Activated CD4-positive, CD25-positive, alpha-beta regulatory T cell (primary cell): ENCODE data around the gene PLEKHG3.
"Not testable (repeated sequence)": the region's sequence is repeated elsewhere in the genome, so short reads cannot be mapped to it uniquely, and the experiment has no call there.

Experiments used
- DNase-seq, 4 experiments: peaks; one replicate each; lab custom pipeline; 2025; lab: John Stamatoyannopoulos, UW

The PLEKHG3 gene

GRCh38 chr14:64688031-64688430 is 16.2 kb upstream of the PLEKHG3 start:
- no peak for DNase-seq

DNA sequence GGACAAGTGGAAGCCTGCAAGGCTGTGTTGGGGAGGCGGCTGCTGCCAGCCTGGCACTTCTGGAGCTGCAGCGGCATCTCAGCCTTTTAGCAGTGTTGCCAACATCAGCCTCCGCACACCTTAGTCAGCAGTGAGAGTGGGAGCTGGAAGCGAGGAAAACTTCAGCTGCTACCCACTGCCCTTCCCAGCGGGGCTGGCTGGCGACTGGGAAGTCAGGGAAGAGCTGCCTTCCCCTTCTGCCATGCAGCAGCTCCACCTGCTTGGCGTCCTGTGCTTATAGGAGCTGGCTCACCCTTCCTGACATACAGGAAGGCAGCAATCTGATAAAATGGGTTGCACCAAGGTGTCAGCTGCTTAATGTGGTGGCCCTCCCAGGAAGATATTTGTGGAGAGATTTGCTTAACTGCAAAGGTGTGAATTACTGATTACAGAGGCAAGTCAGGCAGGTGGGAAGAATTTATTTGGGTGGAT is 15.4 kb upstream of the PLEKHG3 start:
- DNase-seq = no peak

DNA sequence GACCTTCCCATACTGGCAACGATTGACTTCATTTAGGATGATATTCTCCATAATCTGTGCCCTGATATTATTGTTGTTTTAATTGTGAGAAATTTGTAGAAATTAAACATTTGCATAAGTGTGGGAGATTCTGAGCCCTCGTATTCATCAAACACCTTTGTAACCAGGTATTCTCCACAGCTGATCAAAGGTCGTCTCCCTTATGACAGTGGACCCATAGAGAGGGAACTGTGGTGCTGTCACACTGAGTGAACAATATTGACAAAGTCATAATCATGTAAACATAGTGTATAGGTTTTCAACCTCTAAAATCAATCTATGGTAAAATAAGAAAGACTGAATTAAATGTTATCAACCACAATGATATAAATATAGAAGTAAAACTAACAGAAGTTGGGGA is 14.9 kb upstream of the PLEKHG3 start:
- no peak for DNase-seq

GRCh38 chr14:64690607-64691006 is 13.6 kb upstream of the PLEKHG3 start:
- not testable (repeated sequence) for DNase-seq

- DNase-seq = no peak
These were observed 12.8 kb upstream of the PLEKHG3 start for GRCh38 chr14:64691376-64691775.

DNA sequence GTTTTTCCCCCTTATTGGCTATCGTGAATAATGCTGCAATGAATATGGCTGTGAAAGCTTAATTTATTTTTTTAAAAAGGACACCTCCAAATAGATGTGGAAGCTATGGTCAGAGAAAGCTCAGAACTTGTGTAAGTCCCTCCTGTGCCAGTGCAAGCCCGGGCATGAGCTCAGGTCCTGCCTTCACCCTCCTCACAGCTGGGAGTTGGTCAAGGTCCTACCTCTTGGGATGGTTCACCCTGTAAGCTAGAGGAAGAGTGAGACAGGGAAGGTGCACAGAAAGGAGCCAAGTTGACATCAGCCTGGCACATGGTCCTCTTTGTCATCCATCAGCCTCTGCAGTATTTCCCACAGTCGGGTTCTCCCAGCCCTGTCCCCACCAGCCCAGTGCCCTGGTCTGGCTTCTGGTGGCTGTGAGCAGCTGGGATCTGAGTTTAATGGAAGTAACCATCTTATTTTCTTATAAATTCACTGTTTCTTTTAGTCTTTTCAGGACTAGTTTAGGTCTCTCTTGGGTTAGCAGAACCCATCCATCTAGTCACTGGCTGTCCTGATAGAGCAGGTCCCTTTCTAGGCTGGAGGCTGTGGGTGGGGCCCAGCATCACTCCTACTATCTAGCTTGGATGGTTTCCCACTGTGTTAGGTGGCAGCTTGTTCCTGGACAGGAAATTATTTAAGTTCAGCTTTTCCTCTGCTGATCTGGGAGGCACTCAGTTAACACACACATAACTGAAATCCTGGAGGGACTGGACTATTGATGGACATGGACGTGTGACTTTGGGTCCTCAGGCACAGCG is 11.8 kb upstream of the PLEKHG3 start:
- no peak for DNase-seq

GRCh38 chr14:64692986-64693809 is 11.0 kb upstream of the PLEKHG3 start:
- no peak for DNase-seq

DNA sequence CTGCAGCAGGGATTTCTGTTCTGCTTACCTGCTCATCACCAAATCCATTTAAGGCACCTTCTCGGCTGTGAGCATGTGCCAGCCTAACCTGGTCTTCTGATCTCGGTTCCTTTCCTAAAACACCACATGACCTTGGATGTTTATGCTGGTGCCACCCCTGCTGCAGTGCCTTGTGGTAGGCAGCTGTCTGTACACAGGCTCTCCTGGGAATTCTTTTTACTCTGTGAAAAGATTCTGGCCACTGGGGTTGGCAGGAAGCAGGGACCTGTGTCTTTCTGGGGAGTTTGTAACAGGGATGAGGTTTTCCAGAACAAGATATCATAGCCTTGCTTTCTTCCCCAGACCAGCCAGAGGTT is 10.4 kb upstream of the PLEKHG3 start:
- DNase-seq = no peak

DNA sequence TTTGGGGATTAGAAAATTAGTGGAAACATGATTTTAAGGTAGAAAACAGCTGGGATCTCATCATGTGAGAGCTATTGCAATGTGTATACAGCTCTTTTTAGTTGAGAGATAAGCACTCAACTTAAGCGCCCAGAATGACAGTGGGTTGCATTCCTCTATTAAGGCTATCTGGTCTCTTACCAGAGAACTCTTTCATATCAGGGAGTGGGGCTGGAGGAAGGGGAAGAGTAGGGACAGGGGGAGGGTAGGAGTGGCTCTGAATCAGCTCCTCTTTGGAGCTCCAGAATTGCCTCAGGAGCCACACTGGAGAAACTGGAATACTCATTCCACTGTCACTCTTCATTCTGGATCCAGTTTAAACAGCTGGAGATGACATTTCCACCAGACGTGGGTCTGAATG is 9.2 kb upstream of the PLEKHG3 start:
- no peak for DNase-seq

DNA sequence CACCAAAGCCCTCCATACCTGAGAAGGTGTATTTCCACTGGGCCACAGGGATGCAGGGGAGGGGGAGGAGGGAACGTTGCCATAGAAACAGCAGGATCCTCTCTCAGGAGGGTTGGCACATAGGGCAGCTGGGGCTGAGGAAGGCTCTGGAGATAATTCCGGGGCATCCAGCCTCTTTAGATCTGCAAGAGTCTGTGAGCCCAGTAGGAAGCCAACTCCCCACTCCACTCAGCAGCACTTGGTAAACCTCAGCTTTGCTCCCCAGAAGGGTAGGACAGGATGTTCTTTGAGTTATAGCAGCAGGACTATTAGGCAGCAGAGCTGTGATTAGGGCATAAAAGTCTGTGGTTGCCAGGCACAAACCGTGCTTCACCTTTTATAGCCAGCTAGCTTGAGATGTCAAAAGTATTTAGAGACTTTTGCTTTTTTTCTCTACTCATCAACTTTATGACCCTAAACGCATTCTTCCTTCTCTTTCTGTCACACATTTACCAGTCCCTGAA is 7.8 kb upstream of the PLEKHG3 start:
- DNase-seq = no peak

GRCh38 chr14:64698903-64699302 is 5.3 kb upstream of the PLEKHG3 start:
- DNase-seq = no peak

DNA sequence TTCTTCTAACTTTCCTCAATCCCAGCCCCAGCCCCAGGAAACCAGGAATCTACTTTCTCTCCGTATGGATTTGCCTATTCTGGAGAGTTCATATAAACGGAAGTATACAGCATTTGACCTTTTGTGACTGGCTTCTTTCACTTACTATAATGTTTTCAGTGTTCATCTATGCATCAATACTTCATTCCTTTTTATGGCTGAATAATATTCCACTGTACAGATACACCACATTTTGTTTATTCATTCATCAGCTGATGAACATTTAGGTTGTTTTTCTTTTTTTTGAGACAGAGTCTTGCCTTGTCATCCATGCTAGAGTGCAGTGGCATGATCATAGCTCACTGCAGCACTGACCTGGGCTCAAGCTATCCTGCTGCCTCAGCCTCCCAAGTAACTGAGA is 3.9 kb upstream of the PLEKHG3 start:
- DNase-seq = no peak

DNA sequence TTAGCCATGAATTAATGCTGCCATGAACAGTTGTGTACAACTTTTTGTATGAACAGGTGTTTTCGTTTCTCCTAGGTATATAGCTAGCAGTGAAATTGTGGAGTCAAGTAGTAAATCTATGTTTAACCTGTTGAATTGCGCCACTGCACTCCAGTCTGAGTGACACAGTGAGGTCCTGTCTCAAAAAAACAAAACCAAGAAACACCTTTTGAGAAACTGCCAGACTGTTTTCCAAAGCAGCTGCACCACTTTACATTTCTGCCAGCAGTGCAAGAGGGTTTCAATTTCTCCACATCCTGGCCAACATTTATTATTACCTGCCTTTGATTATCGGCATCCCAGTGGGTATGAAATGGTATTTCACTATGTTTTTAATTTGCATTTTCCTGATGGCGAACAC is 3.3 kb upstream of the PLEKHG3 start:
- DNase-seq = no peak

GRCh38 chr14:64701660-64702059 is 2.6 kb upstream of the PLEKHG3 start:
- DNase-seq = no peak

GRCh38 chr14:64702493-64703394 is 1.5 kb upstream of the PLEKHG3 start:
- DNase-seq = no peak

DNA sequence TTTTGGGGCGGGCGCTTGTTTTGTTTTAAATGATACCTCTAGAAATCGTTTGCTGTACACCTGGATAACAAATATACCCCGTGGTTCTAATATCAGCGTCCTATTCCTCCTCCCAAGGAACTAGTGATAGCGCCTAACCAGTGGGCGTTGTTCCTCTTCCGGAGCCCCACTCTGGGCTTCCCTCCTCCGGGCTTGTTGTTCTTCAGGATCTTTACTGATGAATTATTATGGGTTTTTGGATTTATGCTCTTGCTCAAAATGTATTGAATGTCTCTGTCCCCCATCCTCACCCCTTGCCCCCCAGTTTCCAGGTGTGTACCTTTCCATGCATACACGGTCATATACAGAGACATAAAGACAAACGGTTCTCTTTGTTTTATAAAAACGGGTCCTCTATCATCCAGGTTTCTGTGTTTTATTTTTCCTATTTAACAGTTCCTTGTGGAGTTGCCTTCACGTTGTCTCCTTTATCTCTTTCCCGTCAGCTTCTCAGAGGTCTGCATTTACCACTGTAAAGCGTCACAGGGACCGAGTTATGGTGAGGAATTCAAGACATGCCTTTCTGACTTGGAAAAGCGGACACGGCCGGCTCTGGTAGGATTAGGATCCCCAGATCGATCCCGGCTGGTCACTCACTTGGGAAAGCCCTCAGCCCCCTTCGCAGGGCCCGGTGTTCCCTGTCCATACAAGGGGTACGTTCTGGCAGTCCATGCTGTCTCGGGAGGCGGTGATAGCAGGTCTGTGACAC is 655 bp upstream of the PLEKHG3 start:
- DNase-seq = no peak

- DNase-seq = no peak
These were observed 638 bp downstream of the PLEKHG3 start for GRCh38 chr14:64704743-64705380.

- DNase-seq = no peak
These were observed 1.3 kb downstream of the PLEKHG3 start for GRCh38 chr14:64705381-64706118.

DNA sequence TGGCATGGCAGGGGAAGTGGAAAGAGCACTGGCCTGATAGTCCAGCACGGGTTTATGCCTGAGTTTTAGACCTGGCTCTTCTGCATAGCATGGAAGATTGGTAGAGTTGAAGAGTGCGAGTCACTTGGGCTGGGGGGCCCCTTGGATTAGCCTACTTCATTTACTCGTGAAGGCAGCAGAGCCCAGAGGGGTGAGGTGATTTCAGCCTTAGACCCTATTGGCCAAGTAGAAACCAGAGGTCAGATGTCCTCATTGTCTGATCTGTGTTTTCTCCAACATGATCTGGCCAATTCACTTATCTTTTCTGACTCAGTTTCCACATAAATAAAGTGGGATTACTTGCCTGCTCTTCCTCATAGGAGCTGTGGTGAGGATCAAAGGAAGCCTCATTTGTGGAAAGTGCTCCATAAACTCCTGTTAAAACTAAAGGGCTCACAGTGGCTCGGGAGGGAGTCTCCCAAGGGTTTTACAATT is 1.9 kb downstream of the PLEKHG3 start:
- no peak for DNase-seq

GRCh38 chr14:64706593-64707193 is 2.5 kb downstream of the PLEKHG3 start:
- DNase-seq = no peak
